Progenitor cell of endocrine pancreas (in vitro differentiated cells): ENCODE measurements around the gene FBXL16. TPM values are rescaled to one million over a fixed set of nuclear protein-coding genes. Genes with fewer than 3 reads are reported as not detected.

Experiments used
- DNase-seq: peaks from one replicate; pipeline ENCODE4 v3.0.0; 2021; ENCODE audit warnings: low spot score; ENCODE audit not compliant: unreplicated experiment
- H3K27ac Mint-ChIP-seq: 2 replicates; pipeline ENCODE4 v1.8.0; 2021; ENCODE audit warnings: mild to moderate bottlenecking, moderate library complexity, mixed read lengths
- H3K27me3 Mint-ChIP-seq: 2 replicates; pipeline ENCODE4 v1.8.0; 2021; ENCODE audit warnings: mixed read lengths
- H3K36me3 Mint-ChIP-seq: 2 replicates; pipeline ENCODE4 v1.8.0; 2022; ENCODE audit warnings: mixed read lengths; ENCODE audit not compliant: insufficient read depth
- H3K4me1 Mint-ChIP-seq: 2 replicates; pipeline ENCODE4 v1.8.0; 2021; ENCODE audit warnings: low read depth, mixed read lengths
- H3K4me3 Mint-ChIP-seq: 2 replicates; pipeline ENCODE4 v1.8.0; 2021; ENCODE audit warnings: low read depth, mild to moderate bottlenecking, moderate library complexity, mixed read lengths
- H3K9me3 Mint-ChIP-seq: 2 replicates; pipeline ENCODE4 v1.8.0; 2021; ENCODE audit warnings: low read depth, mixed read lengths
- total RNA-seq: library from RNA; stranded (reverse); gene quantifications from 2 replicates; pipeline ENCODE4 v1.2.1, GENCODE V29; 2021
- TF ChIP-seq, protein P1 (sequence below): fragments of 200-600 bp; sonication (generic); IDR thresholded peaks from one replicate; pipeline ENCODE4 v1.5.0; 2021; ENCODE audit warnings: antibody characterized with exemption, mild to moderate bottlenecking; ENCODE audit not compliant: unreplicated experiment

Gene FBXL16
- total RNA-seq, 1 donor from 2014 or later: 4.3 TPM

DNA sequence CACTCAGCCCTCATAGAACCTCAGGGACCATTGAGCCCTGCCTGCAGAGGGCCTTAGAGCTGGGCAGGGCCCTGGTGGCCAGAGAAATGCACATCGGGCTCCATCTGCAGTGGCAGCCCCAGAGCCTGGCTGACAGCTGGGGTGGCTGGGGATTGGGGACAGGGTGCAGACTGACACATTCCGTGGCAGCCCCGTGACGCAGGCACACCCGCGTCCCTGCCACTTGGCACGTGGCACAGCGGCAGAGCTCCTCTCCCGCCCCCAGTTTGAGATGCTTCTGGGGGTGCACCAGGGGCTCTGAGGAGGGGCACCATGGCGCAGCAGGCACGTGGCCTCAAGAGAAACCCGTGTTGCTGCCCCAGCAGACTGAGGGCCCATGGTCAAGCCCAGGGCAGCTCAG, 2.2 kb downstream of the FBXL16 start:
- no peaks in the 10 kb centered on the region for H3K9me3 Mint-ChIP-seq
- no peak overlapping the region for H3K4me3 Mint-ChIP-seq
- H3K27me3 Mint-ChIP-seq: peaks cover 64% of the 10 kb centered on the region
- H3K27ac Mint-ChIP-seq: no peak overlapping the region
- TF ChIP-seq, protein P1, sequence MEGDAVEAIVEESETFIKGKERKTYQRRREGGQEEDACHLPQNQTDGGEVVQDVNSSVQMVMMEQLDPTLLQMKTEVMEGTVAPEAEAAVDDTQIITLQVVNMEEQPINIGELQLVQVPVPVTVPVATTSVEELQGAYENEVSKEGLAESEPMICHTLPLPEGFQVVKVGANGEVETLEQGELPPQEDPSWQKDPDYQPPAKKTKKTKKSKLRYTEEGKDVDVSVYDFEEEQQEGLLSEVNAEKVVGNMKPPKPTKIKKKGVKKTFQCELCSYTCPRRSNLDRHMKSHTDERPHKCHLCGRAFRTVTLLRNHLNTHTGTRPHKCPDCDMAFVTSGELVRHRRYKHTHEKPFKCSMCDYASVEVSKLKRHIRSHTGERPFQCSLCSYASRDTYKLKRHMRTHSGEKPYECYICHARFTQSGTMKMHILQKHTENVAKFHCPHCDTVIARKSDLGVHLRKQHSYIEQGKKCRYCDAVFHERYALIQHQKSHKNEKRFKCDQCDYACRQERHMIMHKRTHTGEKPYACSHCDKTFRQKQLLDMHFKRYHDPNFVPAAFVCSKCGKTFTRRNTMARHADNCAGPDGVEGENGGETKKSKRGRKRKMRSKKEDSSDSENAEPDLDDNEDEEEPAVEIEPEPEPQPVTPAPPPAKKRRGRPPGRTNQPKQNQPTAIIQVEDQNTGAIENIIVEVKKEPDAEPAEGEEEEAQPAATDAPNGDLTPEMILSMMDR: no peak
- H3K36me3 Mint-ChIP-seq: no peaks in the 10 kb centered on the region
- DNase-seq: no peak
- H3K4me1 Mint-ChIP-seq: no peaks in the 10 kb centered on the region

DNA sequence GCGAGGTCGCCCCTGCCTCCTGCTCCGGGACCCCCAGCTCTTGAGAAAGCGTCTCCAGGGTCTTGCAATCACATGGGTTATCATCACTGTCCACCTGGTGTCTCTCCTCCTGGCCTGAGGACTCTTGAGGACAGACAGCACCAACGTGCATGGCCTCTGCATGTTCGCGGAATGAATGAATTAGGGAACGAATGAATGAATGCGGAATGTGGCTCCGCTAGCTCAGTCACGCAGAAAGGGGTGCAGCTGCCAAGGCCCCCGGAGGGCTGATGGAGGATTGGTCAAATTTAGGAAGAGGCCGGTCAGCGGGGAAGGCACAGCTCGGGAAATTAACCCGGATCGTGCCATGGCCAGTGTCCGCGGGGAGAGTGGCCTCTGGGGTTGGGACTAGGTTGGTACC, 3.3 kb downstream of the FBXL16 start:
- DNase-seq: no peak
- Mint-ChIP-seq H3K36me3 (no peaks in the 10 kb centered on the region), H3K27me3 (peaks cover 65% of the 10 kb centered on the region), H3K9me3 (no peaks in the 10 kb centered on the region), H3K4me1 (no peaks in the 10 kb centered on the region), H3K27ac (no peak overlapping the region), H3K4me3 (no peak overlapping the region)
- TF ChIP-seq, protein P1: no peak

DNA sequence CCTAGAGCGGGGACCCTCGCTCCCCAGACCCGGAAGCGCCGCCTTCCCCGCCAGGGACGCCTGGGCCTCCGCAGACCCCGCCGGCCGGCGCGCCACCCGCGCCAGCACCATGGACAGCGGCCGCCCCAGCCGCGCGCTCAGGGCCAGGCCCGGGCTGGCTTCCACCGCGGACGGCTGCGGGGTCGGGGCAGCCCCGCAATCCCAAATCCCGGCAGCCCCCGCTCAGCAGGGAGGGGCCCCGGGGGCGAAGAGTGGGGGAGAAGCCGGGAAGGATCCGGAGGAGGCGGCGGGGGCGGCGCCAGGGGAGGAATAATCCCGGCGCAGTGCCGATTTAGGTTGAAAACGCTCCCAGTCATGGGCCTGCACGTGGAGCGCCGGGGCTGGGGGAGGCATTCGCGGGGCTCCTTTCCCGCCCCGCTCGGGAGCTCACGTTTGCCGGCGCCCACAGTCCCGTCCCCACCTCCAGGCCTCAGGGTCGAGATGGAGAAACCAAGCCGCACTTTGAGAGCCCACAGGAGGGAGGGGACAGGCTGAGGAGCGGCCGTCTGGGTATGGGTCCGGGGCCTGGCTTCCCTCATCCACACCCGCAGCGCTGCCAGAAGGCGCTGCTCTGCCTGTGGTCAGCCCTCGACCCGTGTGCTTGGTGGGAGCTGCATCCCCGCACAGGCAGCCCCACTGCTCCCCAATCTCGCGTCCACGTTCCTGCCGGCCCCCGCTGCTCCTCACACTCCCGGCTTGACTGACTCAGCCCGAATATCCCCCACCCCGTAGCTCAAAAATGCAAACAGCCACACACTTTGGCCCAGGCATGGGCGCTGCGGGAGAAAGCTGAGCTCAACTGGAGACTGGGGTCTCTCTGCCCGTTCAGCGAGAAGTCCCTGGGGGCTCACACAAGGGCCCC, 4.7 kb downstream of the FBXL16 start:
- Mint-ChIP-seq H3K4me1 (no peaks in the 10 kb centered on the region), H3K9me3 (no peaks in the 10 kb centered on the region), H3K4me3 (no peak overlapping the region), H3K27ac (no peak overlapping the region), H3K36me3 (no peaks in the 10 kb centered on the region), H3K27me3 (peaks cover 62% of the 10 kb centered on the region)
- TF ChIP-seq, protein P1: no peak
- peak; percentile 70 for DNase-seq

DNA sequence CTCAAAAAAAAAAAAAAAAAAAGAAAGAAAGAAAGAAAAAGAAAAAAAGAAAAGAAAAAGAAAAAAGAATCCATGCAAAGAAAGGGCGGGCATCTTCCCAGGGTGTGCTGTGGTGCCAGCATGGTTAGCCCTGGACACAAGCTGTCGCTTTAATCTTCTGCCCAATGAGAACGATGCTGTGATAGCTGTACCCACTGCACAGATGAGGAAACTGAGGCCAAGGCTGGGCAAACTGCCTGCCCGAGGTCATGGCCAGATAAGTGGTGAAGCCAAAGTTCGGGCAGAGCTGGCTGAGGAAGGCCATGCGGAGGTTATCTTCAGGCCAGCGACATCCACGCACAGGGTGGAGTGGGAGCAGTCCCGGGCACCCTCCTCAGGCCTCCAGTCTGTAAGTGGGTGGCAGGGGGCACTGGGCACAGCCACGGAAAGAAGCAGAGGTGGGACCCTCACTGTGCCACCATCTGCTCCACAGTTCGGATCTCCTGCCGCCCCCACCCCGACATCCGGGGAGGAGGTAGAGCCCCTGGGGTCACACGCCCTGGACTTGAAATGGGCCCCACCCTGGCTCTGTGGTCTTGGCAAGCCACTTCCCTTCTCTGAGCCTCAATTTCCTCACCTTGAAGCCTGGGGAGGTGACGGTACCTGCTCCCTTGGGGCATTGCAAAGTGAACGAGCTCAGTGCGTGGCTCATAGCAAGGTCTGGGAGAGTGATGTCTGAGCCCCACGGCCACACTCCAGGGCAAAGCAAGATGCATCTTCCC, 6.5 kb downstream of the FBXL16 start:
- Mint-ChIP-seq H3K36me3 (no peaks in the 10 kb centered on the region), H3K27ac (no peak overlapping the region), H3K27me3 (peaks cover 66% of the 10 kb centered on the region), H3K9me3 (no peaks in the 10 kb centered on the region), H3K4me3 (no peak overlapping the region), H3K4me1 (no peaks in the 10 kb centered on the region)
- TF ChIP-seq, protein P1: no peak
- DNase-seq: no peak

DNA sequence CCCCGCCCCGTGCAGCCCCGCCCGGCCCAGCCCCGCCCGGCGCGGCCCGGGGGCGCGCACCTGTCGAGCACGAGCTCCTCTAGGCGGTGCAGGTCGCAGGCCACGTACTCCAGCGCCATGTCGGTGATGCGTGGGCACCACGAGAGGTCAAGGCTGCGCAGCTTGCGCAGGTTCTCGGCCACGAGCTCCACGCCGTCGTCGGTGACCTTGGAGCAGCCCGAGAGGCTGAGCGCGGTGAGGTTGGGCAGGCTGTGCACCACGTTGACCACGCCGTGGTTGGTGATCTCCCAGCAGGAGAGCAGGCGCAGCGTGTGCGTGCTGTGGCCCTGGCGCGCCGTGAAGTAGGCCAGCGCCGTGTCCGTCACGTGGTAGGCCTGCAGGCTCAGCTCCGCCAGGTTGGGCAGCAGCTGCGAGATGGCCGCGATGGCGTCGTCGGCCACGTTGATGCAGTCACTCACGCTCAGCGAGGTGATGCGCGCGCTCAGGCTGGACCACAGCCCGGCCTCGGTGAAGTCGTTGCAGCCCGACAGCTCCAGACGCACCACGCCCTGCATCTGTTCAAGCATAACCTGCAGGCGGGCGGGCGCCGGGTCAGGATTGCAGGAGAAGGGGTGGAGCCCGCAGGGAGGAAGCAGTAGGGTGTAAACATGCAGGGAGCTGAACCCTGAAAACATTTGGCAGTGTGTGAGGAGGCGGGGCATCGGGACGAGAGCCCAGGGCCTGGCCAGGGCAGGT, 10.1 kb downstream of the FBXL16 start:
- no peak overlapping the region for H3K27ac Mint-ChIP-seq
- no peaks in the 10 kb centered on the region for H3K9me3 Mint-ChIP-seq
- H3K36me3 Mint-ChIP-seq: no peaks in the 10 kb centered on the region
- no peaks in the 10 kb centered on the region for H3K4me1 Mint-ChIP-seq
- TF ChIP-seq, protein P1: no peak
- H3K4me3 Mint-ChIP-seq: peak overlapping the region; percentile 7
- peaks cover 62% of the 10 kb centered on the region for H3K27me3 Mint-ChIP-seq
- no peak for DNase-seq
